Dermis blood vessel endothelial cell (primary cell): ENCODE data around the gene MOGAT3. TPM values are rescaled to one million over a fixed set of nuclear protein-coding genes. Genes with fewer than 3 reads are reported as not detected.

ENCODE experiments used
- DNase-seq: peaks from one replicate; pipeline ENCODE4 v3.0.0; 2010
- total RNA-seq: library from RNA; depleted of rRNA; stranded (reverse); fragments of >200 nt; gene quantifications from 2 replicates; pipeline ENCODE4 v1.2.3, GENCODE V29; 2014

MOGAT3 gene, protein sequence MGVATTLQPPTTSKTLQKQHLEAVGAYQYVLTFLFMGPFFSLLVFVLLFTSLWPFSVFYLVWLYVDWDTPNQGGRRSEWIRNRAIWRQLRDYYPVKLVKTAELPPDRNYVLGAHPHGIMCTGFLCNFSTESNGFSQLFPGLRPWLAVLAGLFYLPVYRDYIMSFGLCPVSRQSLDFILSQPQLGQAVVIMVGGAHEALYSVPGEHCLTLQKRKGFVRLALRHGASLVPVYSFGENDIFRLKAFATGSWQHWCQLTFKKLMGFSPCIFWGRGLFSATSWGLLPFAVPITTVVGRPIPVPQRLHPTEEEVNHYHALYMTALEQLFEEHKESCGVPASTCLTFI
- total RNA-seq = not detected in 2 replicates

DNA sequence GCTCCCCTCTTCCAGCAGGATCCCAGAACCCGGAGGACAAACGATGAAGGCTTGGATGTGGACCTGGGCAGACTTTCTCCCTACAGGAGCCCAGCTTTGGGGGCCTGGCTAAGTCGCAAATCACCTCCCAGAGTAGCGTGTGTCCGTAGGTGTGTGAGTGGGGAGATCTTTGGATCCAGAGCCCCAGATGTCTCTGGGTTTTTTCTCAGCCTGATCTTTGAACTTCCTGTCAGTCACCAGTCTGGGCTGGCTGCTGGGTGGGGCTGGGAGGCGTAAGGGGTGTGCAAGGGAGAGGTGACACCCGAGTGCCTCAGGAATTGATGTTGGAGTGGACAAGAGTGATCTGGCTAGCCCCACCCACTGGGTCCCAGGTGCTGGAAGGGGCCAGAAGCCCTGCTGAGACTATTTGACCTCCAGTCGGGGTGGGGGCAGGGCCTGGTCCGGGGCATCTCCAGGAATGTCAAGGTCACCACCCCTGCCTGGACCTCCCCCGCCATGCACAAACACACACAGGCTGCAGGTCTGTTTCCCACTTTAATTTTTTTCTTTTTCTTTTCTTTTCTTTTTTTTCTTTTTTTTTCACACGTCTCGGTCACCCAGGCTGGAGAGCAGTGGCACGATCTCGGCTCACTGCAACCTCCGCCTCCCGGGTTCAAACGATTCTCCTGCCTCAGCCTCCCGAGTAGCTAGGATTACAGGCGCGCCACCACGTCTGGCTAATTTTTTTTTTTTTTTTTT is at the start of gene MOGAT3:
MOGAT3 (minus strand) TSS at position 175 of the 738 bp plus-strand sequence. CDS start 182 bp downstream, outside the sequence.
- DNase-seq = no peak

DNA sequence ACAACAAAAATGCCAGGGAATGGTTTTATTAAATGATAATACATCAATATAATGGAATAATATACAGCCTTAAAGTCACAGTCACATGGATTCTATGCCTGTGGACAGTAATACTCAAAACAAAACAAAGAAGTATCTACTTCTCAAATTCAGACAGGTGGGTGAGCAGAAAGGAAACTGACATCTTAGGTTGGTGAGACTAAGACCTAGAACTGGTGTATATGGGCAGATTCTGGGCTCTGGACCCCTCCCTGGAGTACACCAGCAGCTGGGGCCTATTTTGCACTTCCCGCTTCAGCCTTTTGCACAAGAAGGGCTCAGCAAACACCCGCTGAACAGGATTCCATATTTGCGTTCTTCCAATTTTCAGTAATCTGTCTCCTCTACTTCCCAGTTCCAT is 49.5 kb upstream of the MOGAT3 start:
- DNase-seq = no peak

DNA sequence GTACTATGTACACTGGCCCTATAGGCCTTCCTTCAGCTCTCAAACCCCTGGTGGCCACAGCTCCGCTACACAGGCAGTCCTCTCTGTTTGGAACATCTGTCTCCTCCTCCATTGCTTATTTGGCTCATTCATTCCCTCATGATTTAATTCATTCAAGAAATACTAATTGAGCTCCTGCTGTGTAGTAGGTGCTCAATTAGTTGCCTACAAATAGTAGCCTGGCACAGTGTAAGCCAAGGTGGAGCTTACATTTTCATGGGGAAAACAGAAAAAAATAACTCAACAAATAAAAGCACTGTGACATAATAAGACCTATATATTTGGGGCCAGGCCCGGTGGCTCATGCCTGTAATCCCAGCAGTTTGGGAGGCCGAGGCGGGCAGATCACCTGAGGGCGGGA is 47.4 kb upstream of the MOGAT3 start:
- DNase-seq = no peak

DNA sequence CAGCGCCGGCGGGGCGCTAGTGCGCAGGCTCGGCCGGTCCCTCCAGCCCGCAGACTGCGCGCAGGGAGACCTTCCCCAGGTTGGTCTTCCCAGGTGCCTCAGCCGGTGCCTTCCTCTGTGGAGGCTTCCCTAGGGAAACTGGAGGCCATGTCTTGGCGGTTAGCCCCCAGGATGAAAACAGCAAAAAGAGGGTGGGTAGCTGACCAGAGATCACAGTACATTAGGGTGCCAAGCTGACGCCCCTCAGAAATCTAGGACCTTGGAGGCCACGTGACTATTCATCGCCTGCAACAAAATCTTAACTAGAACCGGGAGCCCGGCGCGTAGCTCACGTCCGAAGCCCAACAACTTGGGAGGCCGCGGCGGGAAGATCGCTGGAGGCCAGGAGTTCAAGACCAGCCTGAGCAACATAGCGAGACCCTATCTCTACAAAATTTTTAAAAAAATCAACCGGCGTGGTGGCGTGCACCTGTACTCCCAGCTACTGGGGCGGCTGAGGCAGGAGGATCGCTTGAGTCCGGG is 44.4 kb upstream of the MOGAT3 start:
- DNase-seq = no peak

DNA sequence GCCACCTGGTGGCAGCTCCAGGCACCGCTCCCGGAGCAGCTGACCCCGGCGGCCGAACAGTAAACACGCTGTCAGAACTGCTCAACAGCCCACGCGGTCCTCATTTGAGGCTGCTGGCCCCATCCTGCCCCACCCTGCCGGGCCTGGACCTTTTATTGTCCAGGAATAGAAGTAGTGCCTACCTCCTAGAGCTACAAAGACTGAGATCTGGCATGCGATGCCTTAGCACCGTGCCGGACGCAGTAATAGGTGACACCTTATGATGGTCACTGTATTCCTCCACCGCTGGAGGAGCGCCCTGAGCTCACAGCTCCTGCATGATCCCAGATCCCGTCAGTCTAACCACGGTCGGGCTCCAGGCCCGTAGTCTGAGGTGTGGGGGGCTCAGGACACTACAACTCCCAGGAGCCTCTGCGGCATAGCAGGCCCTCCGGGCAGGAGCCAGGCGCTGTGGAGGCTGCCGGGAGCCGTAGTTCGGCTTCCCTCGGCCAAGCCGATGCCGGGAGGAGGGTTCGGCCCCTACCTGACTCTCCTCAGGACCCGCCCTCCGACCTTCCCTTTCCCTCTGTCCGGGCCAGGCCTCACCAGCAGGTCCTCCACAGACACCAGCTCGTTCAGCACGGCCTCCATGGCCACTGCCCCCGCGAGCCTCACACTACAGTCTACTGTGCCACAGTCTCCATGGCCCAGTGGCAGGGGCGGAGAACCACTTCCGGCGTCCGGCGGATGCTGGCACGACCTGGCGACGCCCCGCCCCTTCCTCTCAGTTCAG is 43.7 kb upstream of the MOGAT3 start, which contains the start of gene FIS1:
FIS1 (minus strand) TSS at position 707 of the 772 bp plus-strand sequence; CDS start at position 630, 77 bp downstream.
- peak; percentile 92 for DNase-seq

DNA sequence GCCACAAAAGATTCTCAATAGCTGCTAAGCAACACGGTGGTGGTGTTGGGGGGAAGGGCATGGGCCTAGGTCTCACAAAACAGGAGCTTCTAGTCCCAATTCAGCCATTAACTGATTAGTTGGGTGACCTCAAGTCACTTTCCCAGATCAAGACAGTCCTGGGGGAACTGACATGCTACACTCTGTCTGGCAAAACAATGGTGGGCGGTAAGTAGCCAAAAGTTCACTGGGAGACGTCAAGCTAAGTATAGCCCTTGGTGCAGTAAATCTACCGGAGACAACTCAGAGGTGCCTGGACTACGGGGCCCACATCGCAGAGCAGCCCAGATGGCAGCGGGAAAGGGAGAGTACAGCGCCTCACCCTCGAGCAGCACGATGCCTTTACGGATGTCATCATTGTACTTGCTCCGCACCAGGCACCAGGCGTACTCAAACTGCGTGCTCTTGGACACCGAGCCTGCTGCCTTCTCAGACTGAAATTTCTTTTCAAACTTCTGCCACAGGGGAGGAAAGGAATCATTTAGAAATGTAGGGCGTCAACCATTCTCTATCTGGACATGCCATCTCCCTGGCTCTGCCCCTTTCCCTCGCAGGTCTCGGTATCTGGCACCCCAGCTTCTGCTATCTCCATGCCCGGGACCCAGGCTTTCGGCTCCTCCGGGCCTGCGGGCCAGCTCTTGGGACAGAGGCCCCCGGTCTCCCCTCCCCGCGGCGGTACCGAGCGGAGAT is 43.0 kb upstream of the MOGAT3 start:
- DNase-seq = peak; percentile 51

DNA sequence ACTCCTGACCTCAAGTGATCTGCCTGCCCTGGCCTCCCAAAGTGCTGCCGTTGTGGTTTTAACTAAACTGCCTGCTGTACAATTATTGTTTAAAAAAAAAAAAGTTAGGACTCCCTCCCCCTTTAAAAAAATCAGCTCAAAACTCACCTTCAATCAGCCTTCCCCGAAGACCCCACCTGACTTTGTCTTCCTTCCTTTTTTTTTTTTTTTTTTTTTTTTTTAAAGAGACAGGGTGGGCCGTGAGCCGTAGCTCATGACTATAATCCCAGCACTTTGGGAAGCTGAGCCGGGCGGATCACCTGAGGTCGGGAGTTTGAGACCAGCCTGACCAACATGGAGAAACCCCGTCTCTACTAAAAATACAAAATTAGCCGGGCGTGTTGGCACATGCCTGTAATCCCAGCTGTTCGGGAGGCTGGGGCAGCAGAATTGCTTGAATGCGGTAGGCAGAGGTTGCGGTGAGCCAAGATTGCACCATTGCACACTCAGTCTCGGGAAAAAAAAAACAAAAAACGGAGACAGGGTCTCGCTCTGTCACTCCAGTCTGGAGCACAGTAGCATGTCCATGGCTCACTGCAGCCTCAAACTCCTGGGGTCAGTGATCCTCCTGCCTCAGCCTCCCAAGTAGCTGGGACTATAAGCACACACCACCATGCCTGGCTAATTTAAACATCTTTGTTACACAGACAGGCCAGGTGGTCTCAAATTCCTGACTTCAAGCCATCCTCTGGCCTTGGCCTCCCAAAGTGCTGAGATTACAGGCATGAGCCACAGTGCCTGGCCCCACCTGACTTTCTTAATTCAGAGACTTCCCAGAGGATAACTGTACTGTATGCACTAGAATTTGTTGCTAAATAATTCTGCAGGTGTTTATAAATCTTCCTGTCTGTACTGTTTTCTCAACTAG is 40.9 kb upstream of the MOGAT3 start:
- no peak for DNase-seq

DNA sequence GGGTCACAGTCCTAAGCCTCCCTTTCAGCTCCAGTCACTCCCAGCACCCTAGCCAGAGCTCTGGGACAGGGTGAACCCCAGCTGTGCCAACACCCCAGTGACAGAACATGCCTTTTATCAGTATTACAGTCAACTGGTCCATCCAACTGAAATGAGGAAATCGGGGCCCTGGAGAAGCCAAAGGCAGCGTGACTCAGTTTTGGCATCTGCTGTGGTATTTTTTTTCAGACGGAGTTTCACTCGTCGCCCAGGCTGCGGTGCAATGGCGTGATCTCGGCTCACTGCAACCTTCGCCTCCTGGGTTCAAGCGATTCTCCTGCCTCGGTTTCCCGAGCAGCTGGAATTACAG is 40.2 kb upstream of the MOGAT3 start:
- DNase-seq = no peak

DNA sequence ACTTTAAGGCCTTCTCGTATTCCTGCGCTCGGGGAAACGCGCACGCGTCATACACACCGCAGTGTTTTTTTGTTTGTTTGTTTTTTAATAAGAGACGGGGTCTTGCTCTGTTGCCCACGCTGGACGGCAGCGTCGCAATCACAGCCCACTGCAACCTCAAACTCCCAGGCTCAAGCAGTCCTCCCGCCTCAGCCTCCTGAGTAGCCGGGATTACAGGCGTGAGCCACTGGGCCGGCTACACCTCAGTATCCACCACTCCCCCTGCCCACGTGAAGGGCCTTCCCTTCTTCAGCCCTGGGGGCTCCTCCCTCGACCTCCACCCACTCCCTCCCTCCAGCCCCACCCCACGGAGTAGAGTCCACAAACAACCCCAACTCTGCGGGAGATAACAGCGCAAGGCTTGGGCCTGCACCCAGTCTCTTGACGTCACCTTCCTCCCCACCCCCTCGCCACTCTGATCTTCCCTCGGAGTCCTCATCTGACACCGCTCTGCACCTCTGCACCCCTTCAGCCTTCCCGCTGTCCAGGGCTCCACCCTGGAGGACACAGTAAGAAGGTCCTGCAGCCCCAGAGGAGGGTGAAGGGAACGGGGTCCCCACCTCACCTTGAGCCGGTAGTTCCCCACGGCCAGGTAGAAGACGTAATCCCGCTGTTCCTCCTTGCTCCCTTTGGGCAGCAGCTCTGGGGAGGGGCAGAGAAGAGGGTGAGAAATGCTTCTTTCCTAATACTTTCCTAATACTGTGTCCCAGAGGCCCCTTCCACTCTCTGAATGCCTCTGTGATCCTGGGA is 39.6 kb upstream of the MOGAT3 start:
- DNase-seq = no peak

DNA sequence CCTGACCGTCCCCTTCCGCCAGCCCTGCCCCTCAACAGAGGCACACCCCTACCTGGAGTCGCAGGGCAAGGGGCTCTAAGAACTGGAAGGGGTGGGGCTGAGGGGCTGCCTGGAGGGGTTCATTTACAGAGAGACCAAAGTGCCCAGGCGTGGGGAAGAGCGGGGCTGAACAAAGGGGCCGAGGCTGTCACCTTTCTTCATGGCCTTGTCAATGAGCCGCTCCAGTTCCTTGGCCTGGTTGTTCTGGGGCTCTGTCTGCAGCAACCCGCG is 39.0 kb upstream of the MOGAT3 start:
- DNase-seq = no peak

DNA sequence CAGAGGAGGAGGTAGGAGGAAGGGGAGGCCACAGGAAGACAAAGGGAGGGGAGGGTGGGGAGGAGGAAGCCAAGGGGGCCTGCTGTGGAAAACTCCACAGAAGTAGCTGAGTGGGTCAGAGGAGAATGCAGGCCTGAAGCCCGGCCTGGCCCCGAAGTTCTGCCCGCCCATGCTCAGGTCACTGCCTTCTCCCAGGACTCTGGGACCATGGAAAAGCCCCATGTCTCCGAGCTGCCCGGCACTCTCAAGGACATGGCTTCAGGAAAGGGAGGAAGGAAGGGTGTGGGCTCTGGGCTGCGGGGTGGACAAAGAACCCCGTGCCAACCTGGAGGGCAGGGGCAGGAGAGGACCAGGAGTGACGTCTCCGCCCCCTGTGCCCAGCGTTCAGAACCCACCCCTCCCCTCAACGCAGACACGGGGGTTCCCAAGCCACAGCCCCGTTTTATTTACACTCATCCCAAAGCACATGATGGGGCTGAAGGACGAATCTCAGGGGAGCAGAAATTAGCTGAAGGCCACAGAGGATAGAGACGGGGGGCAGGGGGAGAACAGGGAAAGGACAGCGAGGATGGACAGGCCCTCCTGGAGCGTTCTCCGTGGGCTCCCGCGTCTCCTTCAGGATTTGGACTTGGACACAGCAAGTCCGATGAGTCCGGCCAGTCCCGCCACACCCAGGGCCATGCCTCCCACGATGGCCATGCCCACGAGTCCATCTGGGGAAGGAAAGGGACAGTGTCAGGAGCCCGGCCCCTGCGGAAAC is 38.5 kb upstream of the MOGAT3 start:
- peak; percentile 54 for DNase-seq

DNA sequence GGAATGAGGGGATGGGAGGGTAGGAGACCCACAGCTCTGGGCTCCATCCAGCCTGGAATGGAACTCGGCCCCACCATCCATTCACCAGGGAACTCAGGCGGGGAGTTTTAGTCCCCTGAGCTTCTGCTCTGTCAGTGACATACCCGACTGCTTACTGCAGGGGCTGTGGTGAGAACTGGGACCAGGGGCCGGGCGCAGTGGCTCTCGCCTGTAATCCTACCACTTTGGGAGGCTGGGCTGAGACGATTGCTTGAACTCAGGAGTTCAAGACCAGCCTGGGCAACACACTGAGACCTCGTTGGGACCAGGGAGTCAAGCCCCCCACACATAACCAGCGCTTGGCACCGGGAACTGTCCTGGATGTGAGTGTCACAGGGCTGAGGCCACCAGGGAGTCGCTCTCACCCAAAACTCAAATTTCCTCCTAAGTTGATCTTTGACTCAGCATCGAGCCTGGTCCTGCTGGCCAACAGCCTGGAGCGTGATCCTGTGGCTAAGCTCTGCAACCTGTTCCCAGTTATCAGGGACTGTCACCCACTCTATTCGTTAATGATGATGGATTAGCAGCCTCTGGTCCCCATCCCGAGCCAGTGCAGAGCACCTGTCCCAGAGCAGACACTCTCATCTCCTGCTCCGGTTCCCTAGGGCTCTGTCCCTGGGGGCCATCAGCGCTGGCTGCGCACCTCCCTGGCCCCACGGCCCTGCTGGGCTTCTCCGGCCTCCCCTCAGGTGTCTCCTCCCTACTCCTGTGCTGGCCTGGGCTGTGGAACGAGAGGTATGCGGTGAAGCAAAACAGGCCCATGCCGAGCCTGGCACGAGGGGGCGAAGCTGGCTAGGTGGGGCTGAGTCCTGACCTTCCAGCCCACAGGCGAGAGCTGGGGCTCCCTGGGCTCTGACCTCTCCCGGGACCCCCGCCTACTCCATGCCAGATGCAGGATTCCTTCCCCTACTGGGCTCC is 37.7 kb upstream of the MOGAT3 start:
- DNase-seq = peak; percentile 12

DNA sequence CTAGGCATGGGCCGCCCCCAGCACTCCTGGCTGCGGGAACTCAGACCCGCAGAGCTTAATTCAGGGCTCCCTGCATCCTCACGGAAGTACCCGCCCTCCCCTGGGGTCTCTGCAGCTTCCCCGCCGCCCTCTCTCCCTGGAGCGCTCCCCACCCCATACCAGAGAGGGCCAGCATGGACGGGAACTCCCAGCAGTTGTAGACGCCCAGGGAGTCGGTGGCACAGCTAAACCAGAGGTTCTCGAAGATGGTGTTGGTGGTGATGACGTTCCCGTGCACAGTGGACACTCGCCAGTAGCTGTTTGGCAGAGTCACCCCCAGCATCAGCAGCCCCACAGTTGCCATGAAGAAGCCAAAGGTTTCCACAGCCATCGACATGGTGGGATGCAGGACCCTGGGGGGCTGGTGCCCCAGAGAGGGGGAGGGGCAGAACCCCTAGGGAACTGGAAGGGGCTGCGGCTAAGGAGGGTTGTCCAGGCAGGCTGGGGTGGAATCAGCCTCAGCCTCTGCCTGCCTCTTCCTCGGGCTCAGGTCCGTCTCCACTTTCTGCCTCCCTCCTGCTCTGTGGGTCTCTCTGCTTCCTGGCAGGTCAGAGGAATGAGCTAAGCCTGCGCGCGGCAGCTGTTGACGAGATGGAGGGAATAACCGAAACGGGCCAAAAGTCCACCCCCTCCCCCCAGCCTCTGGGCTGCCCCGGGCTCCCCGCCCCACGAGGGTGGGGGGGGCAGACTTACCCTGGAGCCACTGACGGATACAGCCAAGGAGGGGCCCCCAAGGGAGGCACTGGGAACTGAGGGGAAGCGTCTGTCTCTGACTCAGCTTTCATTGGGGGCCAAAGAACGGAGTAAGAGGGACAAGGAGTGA is 36.6 kb upstream of the MOGAT3 start, which contains the start of gene CLDN15:
CLDN15 (minus strand) TSS at position 597 of the 862 bp plus-strand sequence; CDS start at position 376, 221 bp downstream.
- DNase-seq = peak; percentile 49

DNA sequence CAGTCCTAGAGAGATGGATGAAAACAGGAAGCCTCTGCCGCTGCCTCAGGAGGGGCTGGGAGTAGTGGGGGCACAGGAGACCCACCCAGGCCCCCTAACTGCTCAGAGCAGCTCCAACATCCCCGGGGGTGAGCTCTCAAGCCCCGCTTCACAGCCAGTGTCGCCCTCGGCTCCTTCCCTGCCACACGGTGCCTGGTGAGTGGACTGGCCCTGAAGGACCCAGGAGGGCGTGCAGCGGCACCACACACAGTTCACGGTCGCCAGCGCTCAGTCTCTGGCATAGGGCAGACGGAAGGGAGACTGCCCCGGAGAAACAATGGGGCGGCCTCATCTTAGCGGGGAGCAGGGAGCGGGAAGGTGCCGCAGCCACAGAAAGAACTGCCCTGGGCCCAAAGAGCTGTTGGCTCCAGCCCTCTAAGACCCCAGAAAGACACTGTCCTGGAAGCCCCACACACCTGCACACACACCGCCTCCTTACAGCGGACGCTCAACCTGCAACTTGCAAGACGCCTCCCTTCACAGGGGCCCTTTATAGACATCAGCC is 35.5 kb upstream of the MOGAT3 start:
- DNase-seq = no peak

DNA sequence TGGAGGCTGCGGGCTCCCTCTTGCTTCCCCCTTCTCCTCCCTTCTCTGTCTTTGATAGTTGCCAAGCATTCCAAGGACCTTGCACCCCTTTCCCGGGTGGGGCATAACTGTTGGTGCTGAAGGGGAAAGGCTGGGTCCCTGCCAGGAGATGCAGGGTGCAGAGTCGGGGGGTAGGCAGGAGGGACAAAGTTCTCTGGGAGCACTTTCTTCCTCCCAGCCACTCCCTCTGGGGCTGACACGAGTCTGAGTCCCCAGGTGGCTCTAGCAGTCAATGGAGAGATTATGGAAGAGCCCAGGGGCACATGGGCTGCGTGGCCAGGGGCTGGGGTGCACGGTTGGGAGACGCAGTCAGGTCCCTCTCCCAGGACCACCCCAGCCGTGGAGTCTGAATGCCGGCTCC is 34.7 kb upstream of the MOGAT3 start:
- DNase-seq = no peak

DNA sequence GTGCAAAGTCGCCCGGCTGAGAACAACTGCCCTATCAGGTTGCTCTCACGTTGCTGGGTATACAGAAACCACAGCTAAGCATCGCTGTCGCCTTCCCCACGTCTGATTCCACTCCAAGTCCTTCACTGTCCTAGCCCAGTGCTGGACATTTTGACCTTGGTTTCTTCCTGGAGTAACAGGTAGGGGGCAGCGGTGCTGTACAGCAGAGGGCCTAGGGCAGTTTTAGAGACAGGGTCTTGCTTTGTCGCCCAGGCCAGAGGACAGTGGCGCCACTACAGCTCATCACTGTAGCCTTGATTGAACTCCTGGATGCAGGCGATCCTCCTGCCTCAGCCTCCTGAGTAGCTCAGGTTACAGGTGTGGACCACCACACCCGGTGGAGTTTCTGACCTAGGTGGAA is 34.2 kb upstream of the MOGAT3 start:
- peak; percentile 53 for DNase-seq

DNA sequence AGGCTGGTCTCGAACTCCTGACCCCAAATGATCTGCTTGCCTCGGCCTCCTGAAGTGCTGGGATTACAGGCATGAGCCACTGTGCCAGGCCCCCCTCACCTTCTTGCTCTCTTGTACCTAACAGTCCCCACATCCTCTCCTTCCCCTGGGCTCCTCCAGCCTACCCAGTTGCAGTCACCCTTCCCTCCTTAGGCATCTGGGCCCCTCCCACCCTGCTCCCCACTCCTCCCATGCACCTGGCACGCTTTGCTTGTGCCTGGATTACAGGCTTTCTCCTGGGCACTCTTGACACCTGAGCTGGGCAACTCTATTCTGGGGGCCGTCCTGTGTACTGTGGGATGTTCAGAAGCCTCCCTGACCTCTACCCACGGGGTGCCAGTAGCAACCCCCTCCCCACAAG is 33.8 kb upstream of the MOGAT3 start:
- DNase-seq = no peak
